OCI-LY3 (cell line): ENCODE results near the gene FCN1.

ENCODE experiments used
- CTCF ChIP-seq: fragments of 200-600, 300-600 bp; sonication (generic); IDR thresholded peaks from 2 replicates; pipeline ENCODE4 v1.5.1; 2014; ENCODE audit warnings: antibody characterized with exemption, low read length, low read depth
- EZH2phosphoT487 ChIP-seq: fragments of 200-600 bp; shearing (Covaris generic); IDR thresholded peaks from 2 replicates; pipeline ENCODE4 v1.6.1; 2018; ENCODE audit warnings: antibody characterized with exemption, mixed run types, low read depth

- no peak for TF ChIP-seq CTCF
- no peak for TF ChIP-seq EZH2phosphoT487
Observed at GRCh38 chr9:134861595-134862334, 55.9 kb downstream of the FCN1 start.
